AG08395 (cell line): ENCODE measurements around the gene MEGF6.

ENCODE experiments used
- DNase-seq: peaks from one replicate; pipeline ENCODE4 v3.0.0; 2012; ENCODE audit warnings: mixed read lengths, low spot score

MEGF6 gene

DNA sequence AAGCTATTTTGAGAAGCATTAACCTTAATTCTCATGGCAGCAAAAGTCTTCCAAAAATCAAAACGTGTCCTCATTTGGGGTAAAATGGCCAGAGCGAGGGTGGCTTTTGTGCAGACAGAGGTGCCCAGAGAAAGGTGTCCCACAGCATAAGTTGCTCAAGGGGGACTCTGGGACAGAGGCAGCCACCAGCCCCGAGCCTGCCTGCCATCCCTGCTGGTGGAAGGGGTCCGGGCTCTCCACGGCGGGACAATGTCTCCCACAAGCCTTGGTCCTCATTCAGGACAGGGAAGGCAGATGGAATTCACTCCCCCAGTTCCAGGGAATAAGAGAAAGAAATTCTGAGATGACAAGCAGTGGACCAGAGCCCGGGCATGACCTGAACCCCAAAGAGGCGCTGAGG lies 169.4 kb downstream of the MEGF6 start:
- DNase-seq: no peak

DNA sequence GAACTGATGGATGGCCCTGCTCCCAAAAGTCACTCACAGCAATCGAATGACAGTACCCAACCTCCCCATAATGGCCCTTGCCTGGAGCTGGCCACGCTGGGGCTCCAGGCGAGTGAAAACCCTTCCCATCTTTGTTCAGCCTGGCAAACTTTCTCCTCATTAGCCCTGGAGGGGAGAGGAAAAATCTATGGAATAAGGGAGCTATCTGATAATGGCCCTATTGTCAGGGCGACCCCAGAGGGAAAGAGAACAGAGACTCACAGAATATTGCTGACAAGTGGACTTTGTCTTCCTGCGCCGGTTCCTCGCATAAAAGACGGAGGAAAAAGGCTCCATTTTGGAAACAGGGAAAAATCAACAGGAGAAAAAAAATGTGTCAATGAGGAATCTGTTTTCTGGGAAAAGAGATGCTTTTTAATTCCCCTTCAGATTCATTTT lies 169.9 kb downstream of the MEGF6 start:
- no peak for DNase-seq

DNA sequence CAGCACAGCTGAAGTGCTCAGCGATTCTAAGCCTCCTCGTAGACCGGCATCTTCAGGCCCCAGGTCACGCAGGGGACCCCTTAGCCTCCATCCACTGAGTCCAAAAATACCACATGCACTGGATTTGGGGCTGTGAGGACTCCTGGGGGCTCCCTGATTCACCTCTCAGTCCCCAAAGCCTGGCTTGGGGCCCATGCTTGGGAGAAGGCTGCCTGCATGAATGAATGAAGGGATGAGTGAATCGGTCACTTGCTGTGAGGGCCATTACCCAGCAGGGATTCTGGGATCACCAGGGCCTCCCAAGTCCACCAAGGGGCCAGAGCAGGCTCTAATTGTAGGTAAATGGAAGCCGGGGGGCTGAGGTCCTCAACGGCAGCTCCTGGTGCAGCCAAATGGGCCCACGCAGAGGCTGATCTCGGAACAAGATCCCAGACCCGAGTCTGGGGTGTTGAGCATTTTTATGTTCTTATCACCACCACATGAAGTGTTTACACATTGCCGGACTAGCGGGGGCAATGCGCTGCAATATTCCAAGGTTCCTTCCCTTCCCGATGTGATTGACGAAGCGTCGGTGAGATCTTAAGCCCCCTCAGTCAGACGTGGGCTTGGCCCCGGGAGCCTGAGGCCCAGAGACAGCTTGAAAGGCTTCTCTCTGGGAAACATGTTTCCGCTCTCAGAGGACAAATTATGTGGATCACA lies 170.4 kb downstream of the MEGF6 start:
- no peak for DNase-seq

DNA sequence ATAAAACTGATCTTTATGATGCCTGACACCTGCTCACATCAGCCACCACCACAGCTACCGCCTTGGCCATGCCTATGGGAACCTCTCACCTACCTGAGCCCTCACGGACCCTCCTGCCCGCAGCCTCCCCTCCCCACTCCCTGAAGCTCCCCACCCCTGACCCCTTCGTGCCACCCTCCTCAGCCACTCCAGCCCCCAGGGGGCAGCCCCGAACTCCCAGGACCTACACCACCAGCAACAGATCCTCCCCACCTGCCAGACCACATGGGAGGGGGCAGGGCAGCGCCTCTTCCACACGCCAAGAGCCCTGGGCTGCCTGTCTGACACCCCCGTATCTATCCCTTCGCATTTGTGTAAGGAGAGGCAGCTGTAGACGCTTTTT lies 171.0 kb downstream of the MEGF6 start:
- no peak for DNase-seq
